Measurements from ENCODE around the gene ALOX12B. TPM values are rescaled to one million over a fixed set of nuclear protein-coding genes. Genes with fewer than 3 reads are reported as not detected.
A peak's percentile ranks its signal among the peaks of the same experiment; 100 is the strongest.
"Not testable (repeated sequence)": the region's sequence is repeated elsewhere in the genome, so short reads cannot be mapped to it uniquely, and the experiment has no call there.

The ALOX12B gene
- total RNA-seq, 1 experiment from 2014 or later: not detected

- no peaks in the 10 kb centered on the region for H3K36me3 ChIP-seq
- no peaks in the 10 kb centered on the region for H3K9me3 ChIP-seq (replicated peaks)
- peaks cover 5% of the 10 kb centered on the region; the same call in 1 of the 2 replicates for H3K4me1 ChIP-seq (replicated peaks)
- H3K4me3 ChIP-seq: no peak overlapping the region
- H3K27me3 ChIP-seq (replicated peaks): peaks cover 25% of the 10 kb centered on the region
- H3K27ac ChIP-seq: no peak overlapping the region
- DNase-seq (ENCODE audit: low read depth in 1 of 2, low spot score in 2 of 2): peak in 1 of 2 experiments; percentile 22
Observed at GRCh38 chr17:8109661-8110455, 22.3 kb upstream of the ALOX12B start.

GRCh38 chr17:8108972-8109660, 21.6 kb upstream of the ALOX12B start:
- Histone ChIP-seq H3K27me3 (replicated peaks) (peaks cover 23% of the 10 kb centered on the region), H3K4me3 (no peak overlapping the region)

GRCh38 chr17:8106980-8107379, 19.5 kb upstream of the ALOX12B start:
- H3K4me3 ChIP-seq; H3K27ac ChIP-seq; H3K4me1 ChIP-seq (replicated peaks); H3K36me3 ChIP-seq; DNase-seq (ENCODE audit: low read depth in 1 of 2, low spot score in 2 of 2); H3K9me3 ChIP-seq (replicated peaks): not testable (repeated sequence)
- H3K27me3 ChIP-seq (replicated peaks): peaks cover 15% of the 10 kb centered on the region

More at GRCh38 chr17:8108972-8109660, 21.6 kb upstream of the ALOX12B start:
- Histone ChIP-seq H3K4me1 (replicated peaks) (peaks cover 5% of the 10 kb centered on the region; the same call in 1 of the 2 replicates), H3K9me3 (replicated peaks) (no peaks in the 10 kb centered on the region), H3K36me3 (no peaks in the 10 kb centered on the region), H3K27ac (no peak overlapping the region)
- DNase-seq (ENCODE audit: low read depth in 1 of 2, low spot score in 2 of 2): no peak

- H3K4me1 ChIP-seq (replicated peaks): peaks cover 5% of the 10 kb centered on the region; the same call in 1 of the 2 replicates
- peaks cover 15% of the 10 kb centered on the region for H3K27me3 ChIP-seq (replicated peaks)
- no peaks in the 10 kb centered on the region for H3K9me3 ChIP-seq (replicated peaks)
- no peak overlapping the region for H3K27ac ChIP-seq
- DNase-seq (ENCODE audit: low read depth in 1 of 2, low spot score in 2 of 2): no peak
- H3K4me3 ChIP-seq: no peak overlapping the region
- H3K36me3 ChIP-seq: no peaks in the 10 kb centered on the region
Observed at GRCh38 chr17:8105957-8106398, 18.5 kb upstream of the ALOX12B start.

GRCh38 chr17:8104911-8105310, 17.4 kb upstream of the ALOX12B start:
- Histone ChIP-seq H3K9me3 (replicated peaks) (no peaks in the 10 kb centered on the region), H3K27me3 (replicated peaks) (peaks cover 5% of the 10 kb centered on the region), H3K4me1 (replicated peaks) (peaks cover under 1% of the 10 kb centered on the region; the same call in 1 of the 2 replicates), H3K36me3 (no peaks in the 10 kb centered on the region), H3K27ac (no peak overlapping the region), H3K4me3 (no peak overlapping the region)
- DNase-seq (ENCODE audit: low read depth in 1 of 2, low spot score in 2 of 2): no peak

GRCh38 chr17:8103549-8103948, 16.0 kb upstream of the ALOX12B start:
- Histone ChIP-seq H3K27ac (no peak overlapping the region), H3K9me3 (replicated peaks) (no peaks in the 10 kb centered on the region), H3K27me3 (replicated peaks) (no peaks in the 10 kb centered on the region; the same call in 1 of the 2 replicates), H3K4me1 (replicated peaks) (no peaks in the 10 kb centered on the region), H3K36me3 (no peaks in the 10 kb centered on the region), H3K4me3 (no peak overlapping the region)
- DNase-seq (ENCODE audit: low read depth in 1 of 2, low spot score in 2 of 2): no peak

GRCh38 chr17:8101721-8102120, 14.2 kb upstream of the ALOX12B start:
- no peak overlapping the region for H3K27ac ChIP-seq
- no peak for DNase-seq (ENCODE audit: low read depth in 1 of 2, low spot score in 2 of 2)
- H3K4me3 ChIP-seq: no peak overlapping the region
- no peaks in the 10 kb centered on the region for H3K9me3 ChIP-seq (replicated peaks)
- H3K36me3 ChIP-seq: no peaks in the 10 kb centered on the region
- H3K4me1 ChIP-seq (replicated peaks): no peaks in the 10 kb centered on the region
- peaks cover 6% of the 10 kb centered on the region; the same call in 1 of the 2 replicates for H3K27me3 ChIP-seq (replicated peaks)

- Histone ChIP-seq H3K36me3 (no peaks in the 10 kb centered on the region), H3K9me3 (replicated peaks) (no peaks in the 10 kb centered on the region), H3K4me1 (replicated peaks) (no peaks in the 10 kb centered on the region), H3K4me3 (no peak overlapping the region), H3K27me3 (replicated peaks) (peaks cover 7% of the 10 kb centered on the region; the same call in 1 of the 2 replicates), H3K27ac (no peak overlapping the region)
- DNase-seq (ENCODE audit: low read depth in 1 of 2, low spot score in 2 of 2): no peak
Observed at GRCh38 chr17:8100763-8101162, 13.2 kb upstream of the ALOX12B start.

GRCh38 chr17:8100111-8100510, 12.6 kb upstream of the ALOX12B start:
- Histone ChIP-seq H3K36me3 (no peaks in the 10 kb centered on the region), H3K9me3 (replicated peaks) (no peaks in the 10 kb centered on the region), H3K27ac (no peak overlapping the region), H3K27me3 (replicated peaks) (peaks cover 7% of the 10 kb centered on the region; the same call in 1 of the 2 replicates), H3K4me3 (no peak overlapping the region), H3K4me1 (replicated peaks) (no peaks in the 10 kb centered on the region)
- no peak for DNase-seq (ENCODE audit: low read depth in 1 of 2, low spot score in 2 of 2)

GRCh38 chr17:8096541-8096940, 9.0 kb upstream of the ALOX12B start:
- Histone ChIP-seq H3K27ac (no peak overlapping the region), H3K36me3 (no peaks in the 10 kb centered on the region), H3K27me3 (replicated peaks) (peaks cover 12% of the 10 kb centered on the region), H3K9me3 (replicated peaks) (no peaks in the 10 kb centered on the region), H3K4me3 (no peak overlapping the region), H3K4me1 (replicated peaks) (peaks cover 4% of the 10 kb centered on the region; the same call in 1 of the 2 replicates)
- DNase-seq (ENCODE audit: low read depth in 1 of 2, low spot score in 2 of 2): no peak

GRCh38 chr17:8095361-8095760, 7.8 kb upstream of the ALOX12B start:
- no peak overlapping the region for H3K27ac ChIP-seq
- H3K36me3 ChIP-seq: no peaks in the 10 kb centered on the region
- H3K27me3 ChIP-seq (replicated peaks): peaks cover 15% of the 10 kb centered on the region
- H3K4me3 ChIP-seq: no peak overlapping the region
- no peaks in the 10 kb centered on the region for H3K9me3 ChIP-seq (replicated peaks)
- DNase-seq (ENCODE audit: low read depth in 1 of 2, low spot score in 2 of 2): no peak
- H3K4me1 ChIP-seq (replicated peaks): peaks cover 4% of the 10 kb centered on the region; the same call in 1 of the 2 replicates

- Histone ChIP-seq H3K4me1 (replicated peaks) (peaks cover 4% of the 10 kb centered on the region; the same call in 1 of the 2 replicates), H3K27ac (no peak overlapping the region), H3K4me3 (no peak overlapping the region), H3K36me3 (no peaks in the 10 kb centered on the region), H3K27me3 (replicated peaks) (peaks cover 29% of the 10 kb centered on the region), H3K9me3 (replicated peaks) (no peaks in the 10 kb centered on the region)
- no peak for DNase-seq (ENCODE audit: low read depth in 1 of 2, low spot score in 2 of 2)
Observed at GRCh38 chr17:8091033-8091687, 3.6 kb upstream of the ALOX12B start.

GRCh38 chr17:8089728-8090127, 2.2 kb upstream of the ALOX12B start:
- no peaks in the 10 kb centered on the region for H3K9me3 ChIP-seq (replicated peaks)
- H3K36me3 ChIP-seq: no peaks in the 10 kb centered on the region
- H3K27me3 ChIP-seq (replicated peaks): peaks cover 36% of the 10 kb centered on the region
- H3K4me3 ChIP-seq: no peak overlapping the region
- no peak for DNase-seq (ENCODE audit: low read depth in 1 of 2, low spot score in 2 of 2)
- peaks cover 4% of the 10 kb centered on the region; the same call in 1 of the 2 replicates for H3K4me1 ChIP-seq (replicated peaks)
- H3K27ac ChIP-seq: no peak overlapping the region

- H3K4me1 ChIP-seq (replicated peaks): no peaks in the 10 kb centered on the region
- no peaks in the 10 kb centered on the region for H3K9me3 ChIP-seq (replicated peaks)
- peaks cover 41% of the 10 kb centered on the region for H3K27me3 ChIP-seq (replicated peaks)
- H3K4me3 ChIP-seq: no peak overlapping the region
- no peak overlapping the region for H3K27ac ChIP-seq
- DNase-seq (ENCODE audit: low read depth in 1 of 2, low spot score in 2 of 2): no peak
- H3K36me3 ChIP-seq: no peaks in the 10 kb centered on the region
Observed at GRCh38 chr17:8087952-8088230, 375 bp upstream of the ALOX12B start.

All from SJSA1 (cell line).